ENCODE measurements around the gene HBP1. TPM values are rescaled to one million over a fixed set of nuclear protein-coding genes. Genes with fewer than 3 reads are reported as not detected.

HBP1 gene
- total and polyA plus RNA-seq, 2 of the 13 experiments (the other 11 are each of a cell fraction or from before 2014, with no cell fraction given), result 22.9 to 44.1 TPM

DNA sequence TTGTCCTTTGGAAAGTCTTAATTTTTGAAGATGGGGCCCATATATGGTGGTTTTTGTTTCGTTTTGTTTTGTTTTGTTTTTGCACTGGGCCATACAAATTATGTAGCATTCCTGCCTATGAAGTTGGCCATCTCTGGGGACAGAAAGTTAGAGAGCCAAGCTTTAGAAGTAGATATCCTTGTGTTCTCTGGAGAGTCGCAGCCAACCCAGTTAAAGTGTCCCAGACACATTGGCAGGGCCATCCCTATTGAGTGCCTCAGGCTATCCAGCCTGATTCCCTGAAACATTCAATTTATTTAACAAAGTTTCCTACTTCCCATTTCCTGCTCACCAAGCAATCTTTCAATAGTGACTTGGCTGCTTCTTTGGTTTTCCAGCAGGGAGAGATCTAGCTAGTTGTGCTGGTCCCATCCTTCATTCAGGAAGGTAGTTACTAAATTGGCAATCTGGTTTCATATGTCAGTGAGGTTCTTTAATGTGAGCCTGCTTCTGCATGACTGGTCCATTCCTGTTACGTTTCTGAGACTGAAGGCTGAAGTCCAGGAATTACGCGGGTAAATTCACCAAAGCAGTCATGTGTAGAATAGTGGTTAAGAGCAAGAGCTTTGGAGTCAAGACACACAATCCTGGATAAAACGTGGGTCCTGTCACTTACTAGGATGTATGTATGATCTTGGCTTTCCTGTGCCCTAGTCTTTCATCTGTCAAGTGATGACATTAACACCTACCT lies 49.3 kb upstream of the HBP1 start:
- Histone ChIP-seq H3K27ac (ENCODE audit: extremely low read length, insufficient read depth, low read length) (no peak overlapping the region), H3K36me3 (replicated peaks in 1 of 2; ENCODE audit: control insufficient read depth in 1 of 2, insufficient read depth in 2 of 2, low read length in 2 of 2) (no peaks in the 10 kb centered on the region), H4K20me1 (ENCODE audit: insufficient read depth, low read length) (no peaks in the 10 kb centered on the region), H3K27me3 (ENCODE audit: control insufficient read depth in 1 of 2, insufficient read depth in 2 of 2, low read length in 2 of 2) (0 out of 5 replicates have a peak, but pooled peaks cover 0 to 4% of the 10 kb centered on the region in 2 experiments), H3K9me3 (ENCODE audit: low read length) (no peaks in the 10 kb centered on the region), H3K4me2 (ENCODE audit: low read depth, low read length) (no peak overlapping the region), H2AFZ (ENCODE audit: low read length) (no peak overlapping the region), H3K4me1 (ENCODE audit: insufficient read depth, low read length) (no peaks in the 10 kb centered on the region), H3K4me3 (replicated peaks in 1 of 3; ENCODE audit: insufficient read depth in 1 of 3, low read depth in 2 of 3, low read length in 3 of 3) (no peak overlapping the region), H3K79me2 (ENCODE audit: insufficient read depth, low read length) (no peaks in the 10 kb centered on the region), H3K9ac (ENCODE audit: insufficient read depth, low read depth, low read length) (no peak overlapping the region)
- TF ChIP-seq CBFB (CRISPR knock-in tag; IDR thresholded peaks at IDR 0.05) (no peak), ZMYM2 (CRISPR knock-in tag; IDR thresholded peaks at IDR 0.05) (no peak), SMARCE1 (IDR thresholded peaks at IDR 0.05; ENCODE audit: borderline replicate concordance) (no peak), KMT2A (CRISPR knock-in tag; IDR thresholded peaks at IDR 0.05) (no peak)
- TF ChIP-seq, protein P1, sequence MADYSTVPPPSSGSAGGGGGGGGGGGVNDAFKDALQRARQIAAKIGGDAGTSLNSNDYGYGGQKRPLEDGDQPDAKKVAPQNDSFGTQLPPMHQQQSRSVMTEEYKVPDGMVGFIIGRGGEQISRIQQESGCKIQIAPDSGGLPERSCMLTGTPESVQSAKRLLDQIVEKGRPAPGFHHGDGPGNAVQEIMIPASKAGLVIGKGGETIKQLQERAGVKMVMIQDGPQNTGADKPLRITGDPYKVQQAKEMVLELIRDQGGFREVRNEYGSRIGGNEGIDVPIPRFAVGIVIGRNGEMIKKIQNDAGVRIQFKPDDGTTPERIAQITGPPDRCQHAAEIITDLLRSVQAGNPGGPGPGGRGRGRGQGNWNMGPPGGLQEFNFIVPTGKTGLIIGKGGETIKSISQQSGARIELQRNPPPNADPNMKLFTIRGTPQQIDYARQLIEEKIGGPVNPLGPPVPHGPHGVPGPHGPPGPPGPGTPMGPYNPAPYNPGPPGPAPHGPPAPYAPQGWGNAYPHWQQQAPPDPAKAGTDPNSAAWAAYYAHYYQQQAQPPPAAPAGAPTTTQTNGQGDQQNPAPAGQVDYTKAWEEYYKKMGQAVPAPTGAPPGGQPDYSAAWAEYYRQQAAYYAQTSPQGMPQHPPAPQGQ (CRISPR knock-in tag; IDR thresholded peaks at IDR 0.05; ENCODE audit: borderline replicate concordance), result no peak
- TF ChIP-seq, protein P2, sequence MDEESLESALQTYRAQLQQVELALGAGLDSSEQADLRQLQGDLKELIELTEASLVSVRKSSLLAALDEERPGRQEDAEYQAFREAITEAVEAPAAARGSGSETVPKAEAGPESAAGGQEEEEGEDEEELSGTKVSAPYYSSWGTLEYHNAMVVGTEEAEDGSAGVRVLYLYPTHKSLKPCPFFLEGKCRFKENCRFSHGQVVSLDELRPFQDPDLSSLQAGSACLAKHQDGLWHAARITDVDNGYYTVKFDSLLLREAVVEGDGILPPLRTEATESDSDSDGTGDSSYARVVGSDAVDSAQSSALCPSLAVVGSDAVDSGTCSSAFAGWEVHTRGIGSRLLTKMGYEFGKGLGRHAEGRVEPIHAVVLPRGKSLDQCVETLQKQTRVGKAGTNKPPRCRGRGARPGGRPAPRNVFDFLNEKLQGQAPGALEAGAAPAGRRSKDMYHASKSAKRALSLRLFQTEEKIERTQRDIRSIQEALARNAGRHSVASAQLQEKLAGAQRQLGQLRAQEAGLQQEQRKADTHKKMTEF (CRISPR knock-in tag; IDR thresholded peaks at IDR 0.05), result no peak
- TF ChIP-seq, protein P3, sequence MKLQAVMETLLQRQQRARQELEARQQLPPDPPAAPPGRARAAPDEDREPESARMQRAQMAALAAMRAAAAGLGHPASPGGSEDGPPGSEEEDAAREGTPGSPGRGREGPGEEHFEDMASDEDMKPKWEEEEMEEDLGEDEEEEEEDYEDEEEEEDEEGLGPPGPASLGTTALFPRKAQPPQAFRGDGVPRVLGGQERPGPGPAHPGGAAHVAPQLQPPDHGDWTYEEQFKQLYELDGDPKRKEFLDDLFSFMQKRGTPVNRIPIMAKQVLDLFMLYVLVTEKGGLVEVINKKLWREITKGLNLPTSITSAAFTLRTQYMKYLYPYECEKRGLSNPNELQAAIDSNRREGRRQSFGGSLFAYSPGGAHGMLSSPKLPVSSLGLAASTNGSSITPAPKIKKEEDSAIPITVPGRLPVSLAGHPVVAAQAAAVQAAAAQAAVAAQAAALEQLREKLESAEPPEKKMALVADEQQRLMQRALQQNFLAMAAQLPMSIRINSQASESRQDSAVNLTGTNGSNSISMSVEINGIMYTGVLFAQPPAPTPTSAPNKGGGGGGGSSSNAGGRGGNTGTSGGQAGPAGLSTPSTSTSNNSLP (IDR thresholded peaks at IDR 0.05; ENCODE audit: low read depth, low read length), result no peak
- TF ChIP-seq, protein P4, sequence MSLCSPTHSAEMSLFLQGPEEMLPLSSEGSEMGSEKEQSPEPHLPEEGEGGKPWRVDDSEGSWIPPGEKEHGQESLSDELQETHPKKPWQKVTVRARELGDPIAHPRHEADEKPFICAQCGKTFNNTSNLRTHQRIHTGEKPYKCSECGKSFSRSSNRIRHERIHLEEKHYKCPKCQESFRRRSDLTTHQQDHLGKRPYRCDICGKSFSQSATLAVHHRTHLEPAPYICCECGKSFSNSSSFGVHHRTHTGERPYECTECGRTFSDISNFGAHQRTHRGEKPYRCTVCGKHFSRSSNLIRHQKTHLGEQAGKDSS (CRISPR knock-in tag; IDR thresholded peaks at IDR 0.05; ENCODE audit: borderline replicate concordance, low read depth), result no peak
- BruUV-seq (replicated peaks), result no TSS peak
- in situ Hi-C loops (cut with HindIII; ENCODE audit: extremely low pct_ligation_motif_present, low pct_unique_long_range_greater_than_20kb) (no loop called here), intact Hi-C loops (cut with micrococcal nuclease; ENCODE audit: unreplicated experiment) (no loop called here)
- WGBS (ENCODE audit: low lambda C conversion rate), result 17% methylated on average over 6 of the region's 6 CpGs
- ATAC-seq (no peak), FAIRE-seq (no peak), DNase-seq (ENCODE audit: low spot score) (no peak)
- CTCF ChIA-PET (ENCODE audit: low intra/inter-chr PET ratio, low total read pairs), result no interaction called here
- POLR2A ChIA-PET, result no interaction called here

Data from HepG2 (cell line).